Muscle of leg (tissue), 11 donors: ENCODE results near the gene CTAGE4. TPM values are rescaled to one million over a fixed set of nuclear protein-coding genes. Genes with fewer than 3 reads are reported as not detected.
"Not testable (repeated sequence)": the region's sequence is repeated elsewhere in the genome, so short reads cannot be mapped to it uniquely, and the experiment has no call there.

Experiments
- DNase-seq: peaks from one replicate; pipeline ENCODE4 v3.0.0; 2013
- H3K27ac ChIP-seq: one replicate; pipeline ENCODE4 v1.5.1; 2013; ENCODE audit warnings: mild to moderate bottlenecking, low read length, control low read depth
- H3K27me3 ChIP-seq: one replicate; pipeline ENCODE4 v1.6.1; 2013; ENCODE audit warnings: low read length; ENCODE audit not compliant: control insufficient read depth, insufficient read depth
- H3K36me3 ChIP-seq: one replicate; pipeline ENCODE4 v1.6.1; 2013; ENCODE audit warnings: low read length; ENCODE audit not compliant: control insufficient read depth, insufficient read depth
- H3K4me1 ChIP-seq: one replicate; pipeline ENCODE4 v1.6.1; 2013; ENCODE audit warnings: low read length; ENCODE audit not compliant: control insufficient read depth, insufficient read depth
- H3K4me3 ChIP-seq: one replicate; pipeline ENCODE4 v1.5.1; 2013; ENCODE audit warnings: low read length, control low read depth
- H3K9me3 ChIP-seq: replicated peaks from 2 replicates; pipeline ENCODE4 v1.6.1; 2013; ENCODE audit warnings: low read depth, low read length; ENCODE audit not compliant: control insufficient read depth
- WGBS: methylation state at CpG from one replicate; pipeline ENCODE4 v1.1.5; 2013; ENCODE audit warnings: missing lambda C conversion rate; ENCODE audit not compliant: insufficient coverage; 5-methylcytosine and 5-hydroxymethylcytosine counted together
- polyA plus RNA-seq, 8 donors: library from polyadenylated mRNA; unstranded; fragments of 120-200 nt; gene quantifications; one replicate each; pipeline versions ENCODE4 v1.2.1 to v1.2.3, GENCODE V29; 2013; ENCODE audit warnings: inconsistent platforms in 1 of 8, low replicate concordance in 1 of 8; ENCODE audit not compliant: insufficient read length in 8 of 8, insufficient read depth in 1 of 8
- total RNA-seq: library from RNA; stranded (reverse); fragments of 120-200 nt; gene quantifications from one replicate; pipeline ENCODE4 v1.2.4, GENCODE V29; 2013

The CTAGE4 gene
- total and polyA plus RNA-seq, 9 donors, result 0.09 to 1.7 (median 0.75) TPM; not detected in 2

- H3K27ac ChIP-seq, H3K27me3 ChIP-seq, H3K9me3 ChIP-seq, DNase-seq, H3K4me1 ChIP-seq, H3K4me3 ChIP-seq, H3K36me3 ChIP-seq: not testable (repeated sequence)
- WGBS, result no CpG with 5 or more reads among the region's 5 CpGs
Observed at GRCh38 chr7:144205306-144205705, 22.0 kb downstream of the CTAGE4 start.

- H3K27ac ChIP-seq, H3K4me1 ChIP-seq, DNase-seq, H3K4me3 ChIP-seq, H3K27me3 ChIP-seq, H3K9me3 ChIP-seq, H3K36me3 ChIP-seq: not testable (repeated sequence)
Observed at GRCh38 chr7:144217200-144217599, 33.9 kb downstream of the CTAGE4 start.

GRCh38 chr7:144218581-144218980 lies 35.3 kb downstream of the CTAGE4 start:
- H3K36me3 ChIP-seq, H3K4me1 ChIP-seq, H3K9me3 ChIP-seq, H3K27me3 ChIP-seq, H3K27ac ChIP-seq, H3K4me3 ChIP-seq, DNase-seq: not testable (repeated sequence)
- no CpG with 5 or more reads among the region's 1 CpG for WGBS

GRCh38 chr7:144219149-144219548 lies 35.9 kb downstream of the CTAGE4 start:
- not testable (repeated sequence) for H3K27ac ChIP-seq, DNase-seq, H3K27me3 ChIP-seq, H3K4me3 ChIP-seq, H3K36me3 ChIP-seq, H3K4me1 ChIP-seq, H3K9me3 ChIP-seq
- WGBS, result no CpG with 5 or more reads among the region's 4 CpGs

- not testable (repeated sequence) for H3K9me3 ChIP-seq, H3K4me1 ChIP-seq, H3K4me3 ChIP-seq, H3K27ac ChIP-seq, H3K36me3 ChIP-seq, DNase-seq, H3K27me3 ChIP-seq
Observed at GRCh38 chr7:144220531-144220930, 37.3 kb downstream of the CTAGE4 start.

- H3K4me3 ChIP-seq, H3K4me1 ChIP-seq, H3K36me3 ChIP-seq, DNase-seq, H3K27ac ChIP-seq, H3K27me3 ChIP-seq, H3K9me3 ChIP-seq: not testable (repeated sequence)
Observed at GRCh38 chr7:144223675-144224074, 40.4 kb downstream of the CTAGE4 start.

- not testable (repeated sequence) for H3K27me3 ChIP-seq, H3K27ac ChIP-seq, H3K36me3 ChIP-seq, H3K9me3 ChIP-seq, H3K4me3 ChIP-seq, H3K4me1 ChIP-seq
- no CpG with 5 or more reads among the region's 4 CpGs for WGBS
- DNase-seq, result peak; percentile 4
Observed at GRCh38 chr7:144226866-144227265, 43.6 kb downstream of the CTAGE4 start.

- H3K4me1 ChIP-seq, H3K4me3 ChIP-seq, DNase-seq, H3K27me3 ChIP-seq, H3K9me3 ChIP-seq, H3K36me3 ChIP-seq, H3K27ac ChIP-seq: not testable (repeated sequence)
- no CpG with 5 or more reads among the region's 3 CpGs for WGBS
Observed at GRCh38 chr7:144228810-144229209, 45.5 kb downstream of the CTAGE4 start.

GRCh38 chr7:144231027-144231426 lies 47.8 kb downstream of the CTAGE4 start:
- H3K4me1 ChIP-seq, result not testable (repeated sequence)
- no CpG with 5 or more reads among the region's 2 CpGs for WGBS

GRCh38 chr7:144233039-144233438 lies 49.8 kb downstream of the CTAGE4 start:
- not testable (repeated sequence) for H3K4me1 ChIP-seq, H3K4me3 ChIP-seq, H3K9me3 ChIP-seq, H3K27ac ChIP-seq, DNase-seq, H3K27me3 ChIP-seq, H3K36me3 ChIP-seq
- no CpG with 5 or more reads among the region's 1 CpG for WGBS

More at GRCh38 chr7:144231027-144231426, 47.8 kb downstream of the CTAGE4 start:
- H3K27ac ChIP-seq, H3K9me3 ChIP-seq, H3K4me3 ChIP-seq, DNase-seq, H3K36me3 ChIP-seq, H3K27me3 ChIP-seq: not testable (repeated sequence)
